ENCODE data around the gene USP6. TPM values are rescaled to one million over a fixed set of nuclear protein-coding genes. Genes with fewer than 3 reads are reported as not detected.

USP6 gene
- total RNA-seq, 1 experiment from 2014 or later: 0.08 TPM

DNA sequence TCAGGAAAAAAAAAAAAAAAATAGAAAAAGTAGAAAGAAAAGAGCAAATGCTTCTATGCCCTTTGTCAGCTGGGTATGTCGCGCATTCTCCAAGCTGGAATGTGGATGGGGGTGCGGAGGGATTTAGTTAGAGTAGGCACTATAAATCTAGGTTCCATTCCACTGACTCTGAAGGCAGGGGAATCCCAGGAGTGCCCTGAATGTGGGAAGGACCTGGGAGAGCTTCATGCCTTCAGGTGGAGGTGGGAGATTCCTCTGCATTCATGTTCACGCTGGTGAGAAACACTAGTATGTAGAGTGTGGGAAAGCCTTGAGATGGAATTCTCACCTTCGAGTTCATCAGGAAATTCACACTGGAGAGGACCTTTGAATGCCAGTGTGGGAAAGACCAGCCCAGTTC lies 16.6 kb upstream of the USP6 start:
- no peaks in the 10 kb centered on the region for H3K36me3 ChIP-seq (ENCODE audit: control insufficient read depth, insufficient read depth, low read length)
- POLR2A ChIA-PET: no interaction called here
- H3K4me3 ChIP-seq (ENCODE audit: low read depth in 2 of 2, low read length in 2 of 2): no peak overlapping the region
- BruUV-seq (replicated peaks): no TSS peak
- ATAC-seq: no peak
- intact Hi-C loops (cut with micrococcal nuclease; ENCODE audit: unreplicated experiment) (no loop called here), in situ Hi-C loops (cut with HindIII; ENCODE audit: low pct_unique_long_range_greater_than_20kb, low sequenced_read_pairs) (no loop called here)
- H3K27ac ChIP-seq (ENCODE audit: low read length): no peak overlapping the region
- H3K9me3 ChIP-seq (ENCODE audit: control insufficient read depth, insufficient read depth, low read depth, low read length): peaks cover 11% of the 10 kb centered on the region; the same call in 1 of the 2 replicates
- H3K4me1 ChIP-seq (ENCODE audit: control insufficient read depth, insufficient read depth, low read length): no peaks in the 10 kb centered on the region
- H3K27me3 ChIP-seq (ENCODE audit: control insufficient read depth, insufficient read depth, low read length): no peaks in the 10 kb centered on the region
- TF ChIP-seq, protein P1, sequence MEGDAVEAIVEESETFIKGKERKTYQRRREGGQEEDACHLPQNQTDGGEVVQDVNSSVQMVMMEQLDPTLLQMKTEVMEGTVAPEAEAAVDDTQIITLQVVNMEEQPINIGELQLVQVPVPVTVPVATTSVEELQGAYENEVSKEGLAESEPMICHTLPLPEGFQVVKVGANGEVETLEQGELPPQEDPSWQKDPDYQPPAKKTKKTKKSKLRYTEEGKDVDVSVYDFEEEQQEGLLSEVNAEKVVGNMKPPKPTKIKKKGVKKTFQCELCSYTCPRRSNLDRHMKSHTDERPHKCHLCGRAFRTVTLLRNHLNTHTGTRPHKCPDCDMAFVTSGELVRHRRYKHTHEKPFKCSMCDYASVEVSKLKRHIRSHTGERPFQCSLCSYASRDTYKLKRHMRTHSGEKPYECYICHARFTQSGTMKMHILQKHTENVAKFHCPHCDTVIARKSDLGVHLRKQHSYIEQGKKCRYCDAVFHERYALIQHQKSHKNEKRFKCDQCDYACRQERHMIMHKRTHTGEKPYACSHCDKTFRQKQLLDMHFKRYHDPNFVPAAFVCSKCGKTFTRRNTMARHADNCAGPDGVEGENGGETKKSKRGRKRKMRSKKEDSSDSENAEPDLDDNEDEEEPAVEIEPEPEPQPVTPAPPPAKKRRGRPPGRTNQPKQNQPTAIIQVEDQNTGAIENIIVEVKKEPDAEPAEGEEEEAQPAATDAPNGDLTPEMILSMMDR (IDR thresholded peaks at IDR 0.05): no peak
- TF ChIP-seq POLR2AphosphoS5 (IDR thresholded peaks at IDR 0.05; ENCODE audit: low read depth, low read length): no peak
- no peak for TF ChIP-seq SIN3A (IDR thresholded peaks at IDR 0.05; ENCODE audit: borderline replicate concordance, insufficient read depth, low read depth, low read length)
- TF ChIP-seq, protein P2, sequence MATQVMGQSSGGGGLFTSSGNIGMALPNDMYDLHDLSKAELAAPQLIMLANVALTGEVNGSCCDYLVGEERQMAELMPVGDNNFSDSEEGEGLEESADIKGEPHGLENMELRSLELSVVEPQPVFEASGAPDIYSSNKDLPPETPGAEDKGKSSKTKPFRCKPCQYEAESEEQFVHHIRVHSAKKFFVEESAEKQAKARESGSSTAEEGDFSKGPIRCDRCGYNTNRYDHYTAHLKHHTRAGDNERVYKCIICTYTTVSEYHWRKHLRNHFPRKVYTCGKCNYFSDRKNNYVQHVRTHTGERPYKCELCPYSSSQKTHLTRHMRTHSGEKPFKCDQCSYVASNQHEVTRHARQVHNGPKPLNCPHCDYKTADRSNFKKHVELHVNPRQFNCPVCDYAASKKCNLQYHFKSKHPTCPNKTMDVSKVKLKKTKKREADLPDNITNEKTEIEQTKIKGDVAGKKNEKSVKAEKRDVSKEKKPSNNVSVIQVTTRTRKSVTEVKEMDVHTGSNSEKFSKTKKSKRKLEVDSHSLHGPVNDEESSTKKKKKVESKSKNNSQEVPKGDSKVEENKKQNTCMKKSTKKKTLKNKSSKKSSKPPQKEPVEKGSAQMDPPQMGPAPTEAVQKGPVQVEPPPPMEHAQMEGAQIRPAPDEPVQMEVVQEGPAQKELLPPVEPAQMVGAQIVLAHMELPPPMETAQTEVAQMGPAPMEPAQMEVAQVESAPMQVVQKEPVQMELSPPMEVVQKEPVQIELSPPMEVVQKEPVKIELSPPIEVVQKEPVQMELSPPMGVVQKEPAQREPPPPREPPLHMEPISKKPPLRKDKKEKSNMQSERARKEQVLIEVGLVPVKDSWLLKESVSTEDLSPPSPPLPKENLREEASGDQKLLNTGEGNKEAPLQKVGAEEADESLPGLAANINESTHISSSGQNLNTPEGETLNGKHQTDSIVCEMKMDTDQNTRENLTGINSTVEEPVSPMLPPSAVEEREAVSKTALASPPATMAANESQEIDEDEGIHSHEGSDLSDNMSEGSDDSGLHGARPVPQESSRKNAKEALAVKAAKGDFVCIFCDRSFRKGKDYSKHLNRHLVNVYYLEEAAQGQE (IDR thresholded peaks at IDR 0.05; ENCODE audit: insufficient read depth in 1 of 2, low read depth in 2 of 2, low read length in 1 of 2): no peak
- no peak for TF ChIP-seq TCF7L2 (IDR thresholded peaks at IDR 0.05; ENCODE audit: low read depth, low read length)
- no peak for DNase-seq (ENCODE audit: low read depth, low spot score)
- CTCF ChIA-PET: interaction anchor here (0.7 kb wide), 1 partner anchor 98 kb away, joined by 5 read pairs; no protein-coding TSS in a partner anchor

DNA sequence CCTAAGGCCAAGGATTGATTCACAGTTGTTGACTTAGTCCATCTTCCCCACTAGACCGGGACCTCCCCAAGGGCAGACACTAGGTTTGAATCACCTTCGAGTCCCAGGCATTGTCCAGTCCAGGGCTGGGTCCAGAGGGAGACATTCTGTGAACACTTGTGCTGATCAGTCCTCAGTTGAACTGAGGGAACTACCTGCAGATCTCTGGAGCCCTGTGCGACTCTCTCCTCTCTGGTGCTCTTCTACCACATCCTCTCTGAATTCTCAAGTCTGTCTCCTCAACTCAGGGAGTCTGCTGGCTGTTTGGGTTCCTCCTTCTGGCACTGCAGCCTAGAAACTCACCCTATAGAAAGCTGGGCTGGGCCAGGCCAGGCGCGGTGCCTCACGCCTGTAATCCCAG lies 15.0 kb upstream of the USP6 start:
- ATAC-seq (no peak), DNase-seq (ENCODE audit: low read depth, low spot score) (no peak)
- no peak overlapping the region for H3K4me3 ChIP-seq (ENCODE audit: low read depth in 2 of 2, low read length in 2 of 2)
- no TSS peak for BruUV-seq (replicated peaks)
- TF ChIP-seq, protein P1 (IDR thresholded peaks at IDR 0.05): no peak
- TF ChIP-seq POLR2AphosphoS5 (IDR thresholded peaks at IDR 0.05; ENCODE audit: low read depth, low read length) (no peak), TCF7L2 (IDR thresholded peaks at IDR 0.05; ENCODE audit: low read depth, low read length) (no peak), SIN3A (IDR thresholded peaks at IDR 0.05; ENCODE audit: borderline replicate concordance, insufficient read depth, low read depth, low read length) (no peak)
- TF ChIP-seq, protein P2 (IDR thresholded peaks at IDR 0.05; ENCODE audit: insufficient read depth in 1 of 2, low read depth in 2 of 2, low read length in 1 of 2): no peak
- H3K36me3 ChIP-seq (ENCODE audit: control insufficient read depth, insufficient read depth, low read length): no peaks in the 10 kb centered on the region
- ChIA-PET CTCF (no interaction called here), POLR2A (no interaction called here)
- intact Hi-C loops (cut with micrococcal nuclease; ENCODE audit: unreplicated experiment) (no loop called here), in situ Hi-C loops (cut with HindIII; ENCODE audit: low pct_unique_long_range_greater_than_20kb, low sequenced_read_pairs) (no loop called here)
- H3K27ac ChIP-seq (ENCODE audit: low read length): no peak overlapping the region
- H3K27me3 ChIP-seq (ENCODE audit: control insufficient read depth, insufficient read depth, low read length): no peaks in the 10 kb centered on the region
- H3K9me3 ChIP-seq (ENCODE audit: control insufficient read depth, insufficient read depth, low read depth, low read length): peaks cover 3% of the 10 kb centered on the region; the same call in 1 of the 2 replicates
- no peaks in the 10 kb centered on the region for H3K4me1 ChIP-seq (ENCODE audit: control insufficient read depth, insufficient read depth, low read length)
